Measurements from ENCODE around the gene ERCC6L.
A peak's percentile ranks its signal among the peaks of the same experiment; 100 is the strongest.

ERCC6L gene, protein sequence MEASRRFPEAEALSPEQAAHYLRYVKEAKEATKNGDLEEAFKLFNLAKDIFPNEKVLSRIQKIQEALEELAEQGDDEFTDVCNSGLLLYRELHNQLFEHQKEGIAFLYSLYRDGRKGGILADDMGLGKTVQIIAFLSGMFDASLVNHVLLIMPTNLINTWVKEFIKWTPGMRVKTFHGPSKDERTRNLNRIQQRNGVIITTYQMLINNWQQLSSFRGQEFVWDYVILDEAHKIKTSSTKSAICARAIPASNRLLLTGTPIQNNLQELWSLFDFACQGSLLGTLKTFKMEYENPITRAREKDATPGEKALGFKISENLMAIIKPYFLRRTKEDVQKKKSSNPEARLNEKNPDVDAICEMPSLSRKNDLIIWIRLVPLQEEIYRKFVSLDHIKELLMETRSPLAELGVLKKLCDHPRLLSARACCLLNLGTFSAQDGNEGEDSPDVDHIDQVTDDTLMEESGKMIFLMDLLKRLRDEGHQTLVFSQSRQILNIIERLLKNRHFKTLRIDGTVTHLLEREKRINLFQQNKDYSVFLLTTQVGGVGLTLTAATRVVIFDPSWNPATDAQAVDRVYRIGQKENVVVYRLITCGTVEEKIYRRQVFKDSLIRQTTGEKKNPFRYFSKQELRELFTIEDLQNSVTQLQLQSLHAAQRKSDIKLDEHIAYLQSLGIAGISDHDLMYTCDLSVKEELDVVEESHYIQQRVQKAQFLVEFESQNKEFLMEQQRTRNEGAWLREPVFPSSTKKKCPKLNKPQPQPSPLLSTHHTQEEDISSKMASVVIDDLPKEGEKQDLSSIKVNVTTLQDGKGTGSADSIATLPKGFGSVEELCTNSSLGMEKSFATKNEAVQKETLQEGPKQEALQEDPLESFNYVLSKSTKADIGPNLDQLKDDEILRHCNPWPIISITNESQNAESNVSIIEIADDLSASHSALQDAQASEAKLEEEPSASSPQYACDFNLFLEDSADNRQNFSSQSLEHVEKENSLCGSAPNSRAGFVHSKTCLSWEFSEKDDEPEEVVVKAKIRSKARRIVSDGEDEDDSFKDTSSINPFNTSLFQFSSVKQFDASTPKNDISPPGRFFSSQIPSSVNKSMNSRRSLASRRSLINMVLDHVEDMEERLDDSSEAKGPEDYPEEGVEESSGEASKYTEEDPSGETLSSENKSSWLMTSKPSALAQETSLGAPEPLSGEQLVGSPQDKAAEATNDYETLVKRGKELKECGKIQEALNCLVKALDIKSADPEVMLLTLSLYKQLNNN
- 0.39 to 9.4 (median 3.1) reads per million in 17 experiments for total RNA-seq

GRCh38 chrX:72238721-72239475 lies at the start of gene ERCC6L:
TSS of gene ERCC6L (minus strand) at chrX:72239027. CDS start at chrX:72238911, 116 bp downstream.
- DNase-seq = peak; percentile 80 to 93 (median 87)

- no peak for DNase-seq
Observed at GRCh38 chrX:72282302-72282701, 43.5 kb upstream of the ERCC6L start.

DNA sequence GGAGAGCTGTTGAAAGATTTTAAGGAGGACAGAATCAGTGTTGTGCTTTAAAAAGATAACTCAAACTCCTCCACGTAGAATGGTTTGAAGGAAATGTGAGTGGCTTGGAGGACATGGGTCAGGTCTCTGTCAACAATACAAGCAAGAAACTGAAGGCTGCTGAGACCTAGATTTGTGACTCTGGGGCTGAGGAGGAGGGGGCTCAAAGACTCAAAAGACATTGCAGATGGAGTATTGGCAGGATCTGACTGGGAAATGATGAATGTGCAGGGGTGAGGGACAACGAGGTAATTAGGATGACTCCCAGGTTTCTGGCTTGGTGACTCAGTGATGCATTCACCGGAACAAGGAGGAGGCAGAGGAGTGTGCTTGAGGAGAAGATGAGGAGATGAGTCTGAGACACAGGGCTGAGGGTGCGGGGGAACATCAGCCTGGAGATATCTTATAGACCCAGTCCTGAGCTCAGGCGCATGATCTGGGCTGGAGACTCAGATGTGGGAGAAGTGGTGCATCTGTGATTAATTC lies 41.6 kb upstream of the ERCC6L start:
- DNase-seq = no peak

- no peak for DNase-seq
Observed at GRCh38 chrX:72276478-72276953, 37.7 kb upstream of the ERCC6L start.

DNA sequence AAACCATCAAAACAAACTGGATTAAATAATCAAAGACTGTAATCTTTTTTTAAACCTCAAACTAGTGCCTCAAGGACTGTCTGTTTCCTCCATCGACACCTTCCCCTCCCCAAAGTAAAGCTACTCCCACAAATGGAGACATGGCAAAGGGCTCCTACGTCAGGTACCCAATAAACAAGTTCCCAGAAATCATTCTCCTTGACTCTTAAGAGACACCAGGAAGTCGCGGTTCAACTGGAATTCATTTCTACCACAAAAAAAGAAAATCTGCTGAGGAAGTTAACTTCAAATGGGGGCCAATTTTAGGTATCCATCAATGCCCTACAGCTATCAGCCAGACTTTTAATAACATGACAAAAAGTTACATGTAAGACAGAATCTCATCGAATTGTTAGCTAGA lies 35.7 kb upstream of the ERCC6L start:
- no peak for DNase-seq

GRCh38 chrX:72273718-72274117 lies 34.9 kb upstream of the ERCC6L start:
- no peak for DNase-seq

DNA sequence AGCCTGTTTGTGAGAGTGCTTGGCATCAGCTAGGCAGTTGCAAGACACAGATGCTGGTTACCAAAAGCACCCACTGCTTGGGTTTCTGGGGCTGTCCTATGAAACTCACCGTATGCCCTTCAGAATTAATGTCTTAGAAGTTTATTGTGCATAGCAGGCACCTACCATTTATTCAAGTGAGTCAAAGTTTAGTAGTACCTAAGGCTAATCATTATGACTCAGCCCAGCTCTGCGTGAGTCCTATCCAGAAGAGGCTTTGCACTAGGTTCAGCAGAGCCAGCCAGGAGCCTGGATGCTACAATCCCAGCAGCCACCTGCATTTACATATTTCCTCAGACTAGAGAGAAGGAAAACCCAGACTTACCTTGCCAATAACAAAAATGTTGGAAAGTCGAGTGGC lies 34.0 kb upstream of the ERCC6L start:
- no peak for DNase-seq

GRCh38 chrX:72271812-72272211 lies 33.0 kb upstream of the ERCC6L start:
- DNase-seq = no peak

- no peak for DNase-seq
Observed at GRCh38 chrX:72271091-72271788, 32.4 kb upstream of the ERCC6L start.

GRCh38 chrX:72270316-72270866 lies 31.6 kb upstream of the ERCC6L start:
- no peak for DNase-seq

DNA sequence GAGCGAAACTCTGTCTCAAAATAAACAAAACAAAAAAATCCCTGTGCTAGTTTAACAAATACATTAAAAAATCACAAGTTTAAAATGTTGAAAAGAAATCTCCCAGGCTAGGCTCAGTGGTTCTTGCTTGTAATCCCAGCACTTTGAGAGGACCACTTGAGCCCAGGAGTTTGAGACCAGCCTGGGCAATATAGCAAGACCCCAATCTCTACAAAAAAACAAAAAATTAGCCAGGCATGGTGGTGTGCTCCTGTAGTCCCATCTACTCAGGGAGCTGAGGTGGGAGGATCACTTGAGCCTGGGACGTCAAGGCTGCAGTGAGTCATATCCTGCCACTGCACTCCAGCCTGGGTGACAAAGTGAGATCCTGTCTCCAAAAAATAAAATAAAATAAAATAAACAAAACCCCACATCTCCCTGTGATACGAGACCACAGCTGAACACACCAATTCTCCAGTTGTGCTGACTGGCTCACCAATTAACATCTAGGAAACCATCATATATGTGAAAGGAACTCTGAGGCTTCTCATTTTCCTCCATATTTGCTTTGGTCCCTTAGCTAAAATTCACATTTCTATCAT lies 30.9 kb upstream of the ERCC6L start:
- peak; percentile 2 to 30 (median 14) for DNase-seq

- no peak for DNase-seq
Observed at GRCh38 chrX:72268597-72269365, 30.0 kb upstream of the ERCC6L start.

DNA sequence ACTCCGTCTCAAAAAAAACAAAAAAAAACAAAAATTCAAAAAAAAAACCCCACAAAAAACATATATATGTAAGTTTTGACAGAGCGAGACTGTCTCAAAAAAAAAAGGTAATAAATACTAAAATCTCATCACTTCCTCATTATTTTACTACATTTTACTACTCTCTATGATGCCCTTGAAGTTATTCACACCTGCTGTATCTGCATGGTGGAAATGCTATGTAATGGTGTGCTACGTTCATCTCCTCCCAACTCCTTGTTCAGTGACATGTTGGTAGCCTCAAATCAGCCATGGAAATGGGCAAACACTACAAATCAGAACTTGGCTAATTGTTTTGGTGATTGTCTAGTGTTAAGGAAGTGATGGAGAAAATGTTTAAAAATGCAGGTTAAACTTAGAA lies 26.4 kb upstream of the ERCC6L start:
- DNase-seq = no peak

GRCh38 chrX:72262077-72262476 lies 23.2 kb upstream of the ERCC6L start:
- DNase-seq = no peak

DNA sequence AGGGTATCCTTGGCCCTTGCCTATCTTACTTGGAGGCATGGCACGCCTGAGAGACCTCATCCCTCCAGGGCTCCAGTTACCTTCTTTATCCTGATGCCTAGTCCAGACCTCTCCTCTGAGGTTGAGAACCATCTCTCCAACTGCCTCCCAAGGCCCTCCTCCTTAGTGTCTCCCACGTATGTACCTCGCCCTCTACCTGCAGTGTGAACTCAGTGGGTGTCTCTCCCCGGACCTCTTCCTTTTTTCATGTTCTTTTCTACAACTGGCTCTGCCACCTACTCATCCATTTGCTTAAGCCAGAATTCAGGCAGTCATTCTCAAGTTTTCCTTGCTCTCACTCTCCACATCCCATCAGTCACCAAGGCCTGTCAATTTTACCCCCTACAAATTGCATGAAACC lies 21.6 kb upstream of the ERCC6L start:
- no peak for DNase-seq

GRCh38 chrX:72258174-72258573 lies 19.3 kb upstream of the ERCC6L start:
- DNase-seq = no peak

DNA sequence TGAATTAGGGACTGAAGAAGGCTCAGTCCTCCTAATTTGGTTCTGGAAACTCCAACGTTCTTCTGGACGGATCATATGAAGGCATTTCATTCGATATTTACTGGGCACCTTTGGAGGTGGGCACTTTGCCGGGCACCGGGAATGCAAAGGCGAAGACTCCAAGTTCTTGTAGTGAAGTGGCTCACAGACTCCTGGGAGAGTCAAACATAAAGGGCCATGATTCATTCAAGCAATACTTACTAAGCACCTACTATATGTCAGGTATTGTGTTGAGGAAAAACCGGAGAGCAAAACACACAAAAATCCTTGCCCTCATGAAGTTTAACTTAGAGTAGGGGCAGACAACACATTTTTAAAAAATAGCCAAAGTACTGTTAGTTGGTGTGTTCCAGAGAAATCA lies 17.0 kb upstream of the ERCC6L start:
- no peak for DNase-seq

GRCh38 chrX:72255445-72255844 lies 16.6 kb upstream of the ERCC6L start:
- no peak for DNase-seq

DNA sequence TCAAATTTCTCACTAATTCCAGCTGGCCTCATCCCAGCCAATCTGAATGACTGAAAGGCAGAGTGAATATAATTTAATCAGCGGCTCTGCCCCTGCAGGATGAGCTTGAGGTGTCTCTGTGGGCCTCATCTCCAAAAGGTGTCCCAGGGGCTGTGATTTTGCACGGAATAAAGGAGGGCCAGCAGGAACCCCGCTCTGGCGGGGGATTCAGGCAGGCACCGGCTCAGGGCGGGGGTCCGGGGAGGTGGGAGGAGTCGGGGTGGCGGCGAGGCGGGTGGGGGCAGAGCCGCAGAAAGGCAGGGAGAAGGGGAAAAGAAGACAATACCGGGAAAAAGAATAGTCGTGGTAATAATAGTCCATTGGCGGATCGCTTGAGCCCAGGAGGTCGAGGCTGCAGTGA lies 16.0 kb upstream of the ERCC6L start:
- DNase-seq = no peak

- no peak for DNase-seq
Observed at GRCh38 chrX:72253686-72254085, 14.9 kb upstream of the ERCC6L start.
